ENCODE results near the gene CPNE8. TPM values are rescaled to one million over a fixed set of nuclear protein-coding genes. Genes with fewer than 3 reads are reported as not detected.

Gene CPNE8
- polyA plus RNA-seq, 1 donor from 2014 or later = 1.9 TPM

DNA sequence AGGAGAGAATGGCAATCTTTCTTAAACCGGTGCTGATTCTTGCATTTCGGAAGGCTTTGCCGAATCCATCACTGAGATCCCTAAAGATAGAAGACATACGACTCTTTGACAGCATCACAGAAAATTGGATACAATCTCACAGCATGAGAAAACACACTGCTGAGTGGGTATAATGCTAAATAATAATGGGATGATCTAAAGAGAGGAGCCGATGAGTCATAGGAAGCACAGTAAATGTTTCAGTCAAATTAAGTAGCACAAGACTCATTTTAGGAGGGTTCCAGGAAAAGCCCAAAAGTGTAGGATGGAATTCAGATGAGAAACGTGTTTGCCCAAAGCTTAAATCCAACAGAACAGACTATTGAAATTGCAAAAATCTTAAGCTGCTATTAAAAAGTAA, 81.7 kb downstream of the CPNE8 start:
- Histone ChIP-seq H3K79me2 (replicated peaks; ENCODE audit: insufficient read depth, low read length) (no peaks in the 10 kb centered on the region), H4K20me1 (ENCODE audit: insufficient read depth) (no peaks in the 10 kb centered on the region), H3K9ac (ENCODE audit: low read length) (no peak overlapping the region), H2AFZ (ENCODE audit: low read depth, low read length) (no peak overlapping the region), H3K27me3 (ENCODE audit: insufficient read depth, low read depth, low read length) (no peaks in the 10 kb centered on the region), H3K9me3 (ENCODE audit: low read length) (no peaks in the 10 kb centered on the region), H3K27ac (ENCODE audit: low read length) (peak overlapping the region; percentile 17), H3K4me2 (ENCODE audit: low read length) (no peak overlapping the region), H3F3A (ENCODE audit: insufficient read depth, low read length, poor library complexity, severe bottlenecking) (no peaks in the 10 kb centered on the region), H3K4me3 (ENCODE audit: low read length) (no peak overlapping the region), H3K9me2 (ENCODE audit: insufficient read depth, low read length) (no peaks in the 10 kb centered on the region), H3K36me3 (ENCODE audit: insufficient read depth, low read length) (no peaks in the 10 kb centered on the region)
- TF ChIP-seq EP300 (conservative IDR thresholded peaks at IDR 0.05; ENCODE audit: poor library complexity, severe bottlenecking) = peak; percentile 21
- no peak for TF ChIP-seq RAD21 (conservative IDR thresholded peaks at IDR 0.05)

DNA sequence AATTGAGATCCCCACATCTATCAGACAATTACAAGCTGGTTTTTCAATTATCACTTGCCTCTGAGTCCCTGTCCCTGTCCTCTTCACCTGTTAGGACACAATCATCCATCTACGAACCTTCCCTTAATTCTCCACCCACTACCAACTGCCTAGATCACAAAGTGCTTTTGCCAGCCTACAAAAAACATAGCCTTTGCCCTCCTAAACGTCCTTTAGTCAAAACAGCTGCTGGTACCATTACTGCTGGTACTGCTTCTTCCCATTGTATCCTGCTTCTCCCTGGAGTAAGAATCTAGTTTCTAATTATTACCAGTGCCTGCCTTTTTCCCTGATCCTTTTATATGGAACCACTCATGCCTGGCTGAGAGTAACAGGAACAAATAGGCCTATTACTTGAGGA, 82.1 kb downstream of the CPNE8 start:
- TF ChIP-seq TAF1 (IDR thresholded peaks at IDR 0.05; ENCODE audit: low read depth) = no peak
- TF ChIP-seq, protein P1, sequence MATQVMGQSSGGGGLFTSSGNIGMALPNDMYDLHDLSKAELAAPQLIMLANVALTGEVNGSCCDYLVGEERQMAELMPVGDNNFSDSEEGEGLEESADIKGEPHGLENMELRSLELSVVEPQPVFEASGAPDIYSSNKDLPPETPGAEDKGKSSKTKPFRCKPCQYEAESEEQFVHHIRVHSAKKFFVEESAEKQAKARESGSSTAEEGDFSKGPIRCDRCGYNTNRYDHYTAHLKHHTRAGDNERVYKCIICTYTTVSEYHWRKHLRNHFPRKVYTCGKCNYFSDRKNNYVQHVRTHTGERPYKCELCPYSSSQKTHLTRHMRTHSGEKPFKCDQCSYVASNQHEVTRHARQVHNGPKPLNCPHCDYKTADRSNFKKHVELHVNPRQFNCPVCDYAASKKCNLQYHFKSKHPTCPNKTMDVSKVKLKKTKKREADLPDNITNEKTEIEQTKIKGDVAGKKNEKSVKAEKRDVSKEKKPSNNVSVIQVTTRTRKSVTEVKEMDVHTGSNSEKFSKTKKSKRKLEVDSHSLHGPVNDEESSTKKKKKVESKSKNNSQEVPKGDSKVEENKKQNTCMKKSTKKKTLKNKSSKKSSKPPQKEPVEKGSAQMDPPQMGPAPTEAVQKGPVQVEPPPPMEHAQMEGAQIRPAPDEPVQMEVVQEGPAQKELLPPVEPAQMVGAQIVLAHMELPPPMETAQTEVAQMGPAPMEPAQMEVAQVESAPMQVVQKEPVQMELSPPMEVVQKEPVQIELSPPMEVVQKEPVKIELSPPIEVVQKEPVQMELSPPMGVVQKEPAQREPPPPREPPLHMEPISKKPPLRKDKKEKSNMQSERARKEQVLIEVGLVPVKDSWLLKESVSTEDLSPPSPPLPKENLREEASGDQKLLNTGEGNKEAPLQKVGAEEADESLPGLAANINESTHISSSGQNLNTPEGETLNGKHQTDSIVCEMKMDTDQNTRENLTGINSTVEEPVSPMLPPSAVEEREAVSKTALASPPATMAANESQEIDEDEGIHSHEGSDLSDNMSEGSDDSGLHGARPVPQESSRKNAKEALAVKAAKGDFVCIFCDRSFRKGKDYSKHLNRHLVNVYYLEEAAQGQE (IDR thresholded peaks at IDR 0.05; ENCODE audit: borderline replicate concordance) = peak; percentile 42
- TF ChIP-seq POLR2AphosphoS5 (IDR thresholded peaks at IDR 0.05) = no peak
- Histone ChIP-seq H3K27ac (ENCODE audit: low read length) (peak overlapping the region; percentile 17), H3K4me3 (ENCODE audit: low read length) (no peak overlapping the region), H3K4me2 (ENCODE audit: low read length) (no peak overlapping the region), H3K9me2 (ENCODE audit: insufficient read depth, low read length) (no peaks in the 10 kb centered on the region), H3F3A (ENCODE audit: insufficient read depth, low read length, poor library complexity, severe bottlenecking) (no peaks in the 10 kb centered on the region), H4K20me1 (ENCODE audit: insufficient read depth) (no peaks in the 10 kb centered on the region), H3K36me3 (ENCODE audit: insufficient read depth, low read length) (no peaks in the 10 kb centered on the region), H3K9ac (ENCODE audit: low read length) (no peak overlapping the region), H3K79me2 (replicated peaks; ENCODE audit: insufficient read depth, low read length) (no peaks in the 10 kb centered on the region), H2AFZ (ENCODE audit: low read depth, low read length) (no peak overlapping the region), H3K27me3 (ENCODE audit: insufficient read depth, low read depth, low read length) (no peaks in the 10 kb centered on the region), H3K9me3 (ENCODE audit: low read length) (no peaks in the 10 kb centered on the region)

DNA sequence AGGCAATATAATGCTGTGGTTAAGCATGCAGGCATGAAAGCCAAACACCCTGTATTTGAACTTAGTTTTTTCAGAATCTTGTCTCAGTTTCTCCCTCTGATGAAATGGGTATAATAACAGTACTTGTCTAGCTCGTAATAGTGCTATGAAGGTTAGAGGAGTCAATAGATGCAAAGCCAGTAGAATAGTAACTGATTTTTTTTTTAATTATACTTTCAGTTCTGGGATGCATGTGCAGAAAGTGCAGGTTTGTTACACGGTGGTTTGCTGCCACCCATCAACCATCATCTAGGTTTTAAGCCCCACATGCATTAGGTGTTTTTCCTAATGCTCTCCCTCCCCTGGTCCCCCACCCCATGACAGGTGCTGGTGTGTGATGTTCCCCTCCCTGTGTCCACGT, 87.4 kb downstream of the CPNE8 start:
- no peaks in the 10 kb centered on the region for H3K27me3 ChIP-seq (ENCODE audit: insufficient read depth, low read depth, low read length)
- no peak overlapping the region for H3K27ac ChIP-seq (ENCODE audit: low read length)
- TF ChIP-seq SMC3 (conservative IDR thresholded peaks at IDR 0.05; ENCODE audit: poor library complexity) (no peak), EP300 (conservative IDR thresholded peaks at IDR 0.05; ENCODE audit: poor library complexity, severe bottlenecking) (no peak), TAF1 (IDR thresholded peaks at IDR 0.05; ENCODE audit: low read depth) (no peak), POLR2AphosphoS5 (IDR thresholded peaks at IDR 0.05) (no peak), MXI1 (conservative IDR thresholded peaks at IDR 0.05; ENCODE audit: poor library complexity, severe bottlenecking) (no peak), RAD21 (conservative IDR thresholded peaks at IDR 0.05) (no peak), EZH2 (IDR thresholded peaks at IDR 0.05; ENCODE audit: borderline replicate concordance, insufficient read depth, low read length, poor library complexity, severe bottlenecking) (no peak)
- TF ChIP-seq, protein P1 (IDR thresholded peaks at IDR 0.05; ENCODE audit: borderline replicate concordance) = no peak
- TF ChIP-seq, protein P2, sequence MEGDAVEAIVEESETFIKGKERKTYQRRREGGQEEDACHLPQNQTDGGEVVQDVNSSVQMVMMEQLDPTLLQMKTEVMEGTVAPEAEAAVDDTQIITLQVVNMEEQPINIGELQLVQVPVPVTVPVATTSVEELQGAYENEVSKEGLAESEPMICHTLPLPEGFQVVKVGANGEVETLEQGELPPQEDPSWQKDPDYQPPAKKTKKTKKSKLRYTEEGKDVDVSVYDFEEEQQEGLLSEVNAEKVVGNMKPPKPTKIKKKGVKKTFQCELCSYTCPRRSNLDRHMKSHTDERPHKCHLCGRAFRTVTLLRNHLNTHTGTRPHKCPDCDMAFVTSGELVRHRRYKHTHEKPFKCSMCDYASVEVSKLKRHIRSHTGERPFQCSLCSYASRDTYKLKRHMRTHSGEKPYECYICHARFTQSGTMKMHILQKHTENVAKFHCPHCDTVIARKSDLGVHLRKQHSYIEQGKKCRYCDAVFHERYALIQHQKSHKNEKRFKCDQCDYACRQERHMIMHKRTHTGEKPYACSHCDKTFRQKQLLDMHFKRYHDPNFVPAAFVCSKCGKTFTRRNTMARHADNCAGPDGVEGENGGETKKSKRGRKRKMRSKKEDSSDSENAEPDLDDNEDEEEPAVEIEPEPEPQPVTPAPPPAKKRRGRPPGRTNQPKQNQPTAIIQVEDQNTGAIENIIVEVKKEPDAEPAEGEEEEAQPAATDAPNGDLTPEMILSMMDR (IDR thresholded peaks at IDR 0.05; ENCODE audit: poor library complexity, severe bottlenecking) = no peak
- H3F3A ChIP-seq (ENCODE audit: insufficient read depth, low read length, poor library complexity, severe bottlenecking) = no peaks in the 10 kb centered on the region
- H3K9ac ChIP-seq (ENCODE audit: low read length) = no peak overlapping the region
- no peaks in the 10 kb centered on the region for H4K20me1 ChIP-seq (ENCODE audit: insufficient read depth)
- H3K9me2 ChIP-seq (ENCODE audit: insufficient read depth, low read length) = no peaks in the 10 kb centered on the region
- no peak overlapping the region for H2AFZ ChIP-seq (ENCODE audit: low read depth, low read length)
- H3K4me3 ChIP-seq (ENCODE audit: low read length) = no peak overlapping the region
- H3K79me2 ChIP-seq (replicated peaks; ENCODE audit: insufficient read depth, low read length) = no peaks in the 10 kb centered on the region
- no peaks in the 10 kb centered on the region for H3K36me3 ChIP-seq (ENCODE audit: insufficient read depth, low read length)
- no peaks in the 10 kb centered on the region for H3K9me3 ChIP-seq (ENCODE audit: low read length)
- no peak overlapping the region for H3K4me2 ChIP-seq (ENCODE audit: low read length)

Data from neural cell (in vitro differentiated cells).